CD8-positive, alpha-beta memory T cell (primary cell): ENCODE results near the gene RPGRIP1L. TPM values are rescaled to one million over a fixed set of nuclear protein-coding genes. Genes with fewer than 3 reads are reported as not detected.

ENCODE experiments used
- CTCF ChIA-PET: fragments of 350-600 bp; sonication (Branson Sonifier 250); formaldehyde crosslinking; loops from one replicate; lab custom pipeline; 2021; ENCODE audit warnings: antibody characterized with exemption; lab: Charles Lee
- POLR2A ChIA-PET: fragments of 350-600 bp; sonication (Branson Sonifier 250); formaldehyde crosslinking; loops from one replicate; lab custom pipeline; 2021; ENCODE audit warnings: antibody characterized with exemption; lab: Charles Lee
- DNase-seq, 5 donors: peaks; one replicate each; pipeline versions ENCODE4 v3.0.0 to v3.0.0-alpha.2; 2020 to 2022; ENCODE audit warnings: mixed read lengths in 1 of 5
- H3K27ac ChIP-seq: one replicate; pipeline ENCODE4 v1.7.0; 2013; ENCODE audit warnings: low read depth, mild to moderate bottlenecking, low read length, moderate library complexity
- H3K27me3 ChIP-seq: 2 replicates; pipeline ENCODE4 v1.7.0; 2013; ENCODE audit warnings: low read length, mild to moderate bottlenecking; ENCODE audit not compliant: insufficient read depth, poor library complexity, severe bottlenecking
- H3K36me3 ChIP-seq: 2 replicates; pipeline ENCODE4 v1.7.0; 2013; ENCODE audit warnings: mild to moderate bottlenecking, low read length, moderate library complexity; ENCODE audit not compliant: insufficient read depth
- H3K4me1 ChIP-seq: 2 replicates; pipeline ENCODE4 v1.7.0; 2013; ENCODE audit warnings: mild to moderate bottlenecking, low read length, moderate library complexity; ENCODE audit not compliant: insufficient read depth
- H3K4me3 ChIP-seq: 2 replicates; pipeline ENCODE4 v1.7.0; 2013; ENCODE audit warnings: mild to moderate bottlenecking, low read length
- H3K9me3 ChIP-seq: 2 replicates; pipeline ENCODE4 v1.7.0; 2013; ENCODE audit warnings: mild to moderate bottlenecking, low read length
- H3K27ac Mint-ChIP-seq, 8 donors: one replicate each; pipeline ENCODE4 v1.8.0; 2020 to 2021; ENCODE audit warnings: mixed read lengths in 8 of 8, mild to moderate bottlenecking in 6 of 8, inconsistent platforms in 3 of 8, moderate library complexity in 3 of 8
- H3K27me3 Mint-ChIP-seq, 2 donors: one replicate each; pipeline ENCODE4 v1.8.0; 2020 to 2021; ENCODE audit warnings: mixed read lengths in 2 of 2, mild to moderate bottlenecking in 1 of 2, moderate library complexity in 1 of 2
- H3K36me3 Mint-ChIP-seq, 3 donors: one replicate each; pipeline ENCODE4 v1.8.0; 2020 to 2021; ENCODE audit warnings: mixed read lengths in 3 of 3, inconsistent platforms in 1 of 3, mild to moderate bottlenecking in 1 of 3
- H3K4me1 Mint-ChIP-seq, 3 donors: one replicate each; pipeline ENCODE4 v1.8.0; 2020 to 2021; ENCODE audit warnings: mixed read lengths in 3 of 3, inconsistent platforms in 1 of 3, mild to moderate bottlenecking in 1 of 3
- H3K4me3 Mint-ChIP-seq, 7 donors: one replicate each; pipeline ENCODE4 v1.8.0; 2020 to 2021; ENCODE audit warnings: mixed read lengths in 7 of 7, mild to moderate bottlenecking in 6 of 7, moderate library complexity in 4 of 7, inconsistent platforms in 2 of 7
- H3K9me3 Mint-ChIP-seq, 5 donors: one replicate each; pipeline ENCODE4 v1.8.0; 2020 to 2022; ENCODE audit warnings: mixed read lengths in 5 of 5, mild to moderate bottlenecking in 3 of 5, moderate library complexity in 2 of 5, inconsistent platforms in 1 of 5
- polyA plus RNA-seq: library from polyadenylated mRNA; unstranded; fragments of 300-500 nt; fragmentation: Illumina TruSeq; gene quantifications from one replicate; pipeline ENCODE4 v1.2.3, GENCODE V29; 2021
- total RNA-seq, 2 experiments: library from RNA; stranded (reverse); gene quantifications; one replicate each; pipeline ENCODE4 v1.2.3, GENCODE V29; 2021

Gene RPGRIP1L
- total and polyA plus RNA-seq, 3 experiments from 2014 or later = 3.0 to 9.8 (median 9.6) TPM

GRCh38 chr16:53571763-53572162, 131.9 kb downstream of the RPGRIP1L start:
- H3K36me3 Mint-ChIP-seq = peaks cover 0 to 40% (median 3%) of the 10 kb centered on the region in 3 donors
- H3K36me3 ChIP-seq = no peaks in the 10 kb centered on the region
- peaks cover 16 to 31% (median 27%) of the 10 kb centered on the region in 5 donors for H3K9me3 Mint-ChIP-seq
- ChIA-PET POLR2A (no interaction called here), CTCF (no interaction called here)
- no peaks in the 10 kb centered on the region for H3K4me1 ChIP-seq
- H3K4me3 ChIP-seq = no peak overlapping the region
- DNase-seq = no peak
- H3K27me3 Mint-ChIP-seq = peaks cover 1 to 13% of the 10 kb centered on the region in 2 donors
- no peak overlapping the region for H3K27ac ChIP-seq
- no peaks in the 10 kb centered on the region for H3K9me3 ChIP-seq
- H3K4me3 Mint-ChIP-seq = no peak overlapping the region
- no peak overlapping the region for H3K27ac Mint-ChIP-seq
- no peaks in the 10 kb centered on the region for H3K4me1 Mint-ChIP-seq
- no peaks in the 10 kb centered on the region for H3K27me3 ChIP-seq

GRCh38 chr16:53566552-53567245, 137.0 kb downstream of the RPGRIP1L start:
- ChIA-PET POLR2A (no interaction called here), CTCF (no interaction called here)
- no peaks in the 10 kb centered on the region for H3K36me3 ChIP-seq
- peak overlapping the region in 1 of 8 donors; percentile 70 for H3K27ac Mint-ChIP-seq
- no peaks in the 10 kb centered on the region for H3K9me3 ChIP-seq
- H3K4me1 ChIP-seq = no peaks in the 10 kb centered on the region
- DNase-seq = no peak
- H3K27me3 ChIP-seq = no peaks in the 10 kb centered on the region
- no peaks in the 10 kb centered on the region for H3K4me1 Mint-ChIP-seq
- peaks cover 0 to 23% (median 1%) of the 10 kb centered on the region in 3 donors for H3K36me3 Mint-ChIP-seq
- H3K27me3 Mint-ChIP-seq = peaks cover 0 to 13% of the 10 kb centered on the region in 2 donors
- no peak overlapping the region for H3K4me3 Mint-ChIP-seq
- peaks cover 7 to 11% (median 10%) of the 10 kb centered on the region in 5 donors for H3K9me3 Mint-ChIP-seq
- H3K27ac ChIP-seq = no peak overlapping the region
- no peak overlapping the region for H3K4me3 ChIP-seq

- no peak overlapping the region for H3K27ac Mint-ChIP-seq
- no peaks in the 10 kb centered on the region for H3K4me1 Mint-ChIP-seq
- POLR2A ChIA-PET = no interaction called here
- CTCF ChIA-PET = interaction anchor here (1.1 kb wide), 1 partner anchor 15 kb away, joined by 4 read pairs; no protein-coding TSS in a partner anchor
- DNase-seq = no peak
- H3K9me3 Mint-ChIP-seq = no peaks in the 10 kb centered on the region
- H3K36me3 Mint-ChIP-seq = peaks cover 0 to 10% (median 1%) of the 10 kb centered on the region in 3 donors
- H3K36me3 ChIP-seq = no peaks in the 10 kb centered on the region
- H3K4me3 Mint-ChIP-seq = no peak overlapping the region
- no peak overlapping the region for H3K4me3 ChIP-seq
- H3K9me3 ChIP-seq = no peaks in the 10 kb centered on the region
- peaks cover 0 to 13% of the 10 kb centered on the region in 2 donors for H3K27me3 Mint-ChIP-seq
- H3K4me1 ChIP-seq = no peaks in the 10 kb centered on the region
- H3K27me3 ChIP-seq = no peaks in the 10 kb centered on the region
- no peak overlapping the region for H3K27ac ChIP-seq
These were observed 138.3 kb downstream of the RPGRIP1L start for GRCh38 chr16:53565296-53565863.

GRCh38 chr16:53563426-53563825, 140.2 kb downstream of the RPGRIP1L start:
- no peaks in the 10 kb centered on the region for H3K4me1 Mint-ChIP-seq
- no peaks in the 10 kb centered on the region for H3K36me3 ChIP-seq
- H3K27ac Mint-ChIP-seq = no peak overlapping the region
- no peak overlapping the region for H3K4me3 ChIP-seq
- no peak for DNase-seq
- peaks cover 0 to 6% of the 10 kb centered on the region in 2 donors for H3K27me3 Mint-ChIP-seq
- no peaks in the 10 kb centered on the region for H3K27me3 ChIP-seq
- H3K4me3 Mint-ChIP-seq = no peak overlapping the region
- H3K27ac ChIP-seq = no peak overlapping the region
- ChIA-PET CTCF (no interaction called here), POLR2A (no interaction called here)
- H3K9me3 Mint-ChIP-seq = no peaks in the 10 kb centered on the region
- peaks cover 0 to 1% (median 1%) of the 10 kb centered on the region in 3 donors for H3K36me3 Mint-ChIP-seq
- no peaks in the 10 kb centered on the region for H3K4me1 ChIP-seq
- no peaks in the 10 kb centered on the region for H3K9me3 ChIP-seq

- Histone ChIP-seq H3K9me3 (no peaks in the 10 kb centered on the region), H3K27me3 (no peaks in the 10 kb centered on the region), H3K4me1 (no peaks in the 10 kb centered on the region), H3K4me3 (no peak overlapping the region), H3K27ac (no peak overlapping the region), H3K36me3 (no peaks in the 10 kb centered on the region)
- Mint-ChIP-seq H3K9me3 (no peaks in the 10 kb centered on the region), H3K4me3 (no peak overlapping the region), H3K27me3 (no peaks in the 10 kb centered on the region), H3K27ac (no peak overlapping the region), H3K36me3 (peaks cover 0 to 1% (median 0%) of the 10 kb centered on the region in 3 donors), H3K4me1 (no peaks in the 10 kb centered on the region)
- ChIA-PET POLR2A (no interaction called here), CTCF (interaction anchor here (2.3 kb wide), 1 partner anchor 12 kb away, joined by 8 read pairs; no protein-coding TSS in a partner anchor)
- DNase-seq = no peak
These were observed 142.4 kb downstream of the RPGRIP1L start for GRCh38 chr16:53561101-53561888.

GRCh38 chr16:53559270-53559951, 144.2 kb downstream of the RPGRIP1L start:
- Histone ChIP-seq H3K4me3 (no peak overlapping the region), H3K27ac (no peak overlapping the region), H3K4me1 (no peaks in the 10 kb centered on the region), H3K27me3 (no peaks in the 10 kb centered on the region), H3K9me3 (no peaks in the 10 kb centered on the region), H3K36me3 (no peaks in the 10 kb centered on the region)
- Mint-ChIP-seq H3K36me3 (peaks cover 0 to 1% (median 0%) of the 10 kb centered on the region in 3 donors), H3K27me3 (no peaks in the 10 kb centered on the region), H3K4me1 (no peaks in the 10 kb centered on the region), H3K27ac (peak overlapping the region in 3 of 8 donors; percentile 19 to 34 (median 25)), H3K4me3 (no peak overlapping the region), H3K9me3 (no peaks in the 10 kb centered on the region)
- ChIA-PET POLR2A (no interaction called here), CTCF (no interaction called here)
- no peak for DNase-seq

GRCh38 chr16:53558710-53559109, 144.9 kb downstream of the RPGRIP1L start:
- H3K4me1 ChIP-seq = no peaks in the 10 kb centered on the region

More at GRCh38 chr16:53558710-53559109, 144.9 kb downstream of the RPGRIP1L start:
- no peaks in the 10 kb centered on the region for H3K36me3 Mint-ChIP-seq
- no peak overlapping the region for H3K27ac ChIP-seq
- H3K27me3 ChIP-seq = no peaks in the 10 kb centered on the region
- no peaks in the 10 kb centered on the region for H3K9me3 Mint-ChIP-seq
- no peak overlapping the region for H3K4me3 Mint-ChIP-seq
- ChIA-PET POLR2A (no interaction called here), CTCF (no interaction called here)
- no peaks in the 10 kb centered on the region for H3K27me3 Mint-ChIP-seq
- H3K27ac Mint-ChIP-seq = peak overlapping the region in 1 of 8 donors; percentile 68
- no peak overlapping the region for H3K4me3 ChIP-seq
- no peak for DNase-seq
- H3K4me1 Mint-ChIP-seq = no peaks in the 10 kb centered on the region
- no peaks in the 10 kb centered on the region for H3K9me3 ChIP-seq
- H3K36me3 ChIP-seq = no peaks in the 10 kb centered on the region
